Measurements from ENCODE around the gene RPTOR.
"Not testable (repeated sequence)": the region's sequence is repeated elsewhere in the genome, so short reads cannot be mapped to it uniquely, and the experiment has no call there.

The RPTOR gene

DNA sequence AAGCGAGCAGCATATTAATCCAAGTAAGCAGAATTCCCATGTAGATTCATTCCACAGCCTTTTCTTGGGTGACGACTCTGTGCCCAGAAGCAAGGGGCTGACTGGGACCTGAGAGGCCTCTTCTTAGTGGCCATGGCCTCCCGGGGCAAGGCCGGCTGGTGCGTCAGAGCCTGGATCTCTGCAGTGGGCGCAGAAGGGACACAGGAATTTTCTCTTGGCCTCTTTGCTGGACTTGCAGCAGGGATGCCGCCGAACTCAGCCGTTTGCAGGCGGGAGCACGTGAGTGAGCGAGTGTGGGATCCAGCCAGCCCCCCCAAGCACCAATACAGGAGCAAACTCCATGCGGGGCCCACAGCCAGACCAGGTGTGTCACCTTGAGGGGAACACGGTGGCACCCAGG lies 151.8 kb downstream of the RPTOR start:
- no peak for DNase-seq (ENCODE audit: low spot score)

DNA sequence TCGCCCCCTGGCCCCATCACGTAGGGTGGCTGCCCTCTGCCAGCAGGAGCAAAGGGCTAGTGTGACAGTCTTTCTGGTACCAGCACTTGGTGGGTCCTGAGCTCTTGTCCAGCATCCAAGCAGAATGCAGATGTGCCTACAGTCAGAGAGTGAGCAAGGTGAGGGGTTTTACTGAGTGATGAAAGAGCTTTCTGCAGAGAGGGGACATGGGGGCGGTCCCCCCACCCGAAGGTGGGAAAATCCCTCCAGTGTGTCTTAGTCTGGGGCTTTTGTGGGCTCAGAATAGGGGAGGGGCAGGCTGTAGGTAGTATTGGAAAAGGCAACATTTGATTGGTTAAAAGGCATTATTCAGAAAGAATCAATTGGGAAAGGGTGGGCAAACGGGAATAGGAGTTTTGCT lies 152.3 kb downstream of the RPTOR start:
- no peak for DNase-seq (ENCODE audit: low spot score)

DNA sequence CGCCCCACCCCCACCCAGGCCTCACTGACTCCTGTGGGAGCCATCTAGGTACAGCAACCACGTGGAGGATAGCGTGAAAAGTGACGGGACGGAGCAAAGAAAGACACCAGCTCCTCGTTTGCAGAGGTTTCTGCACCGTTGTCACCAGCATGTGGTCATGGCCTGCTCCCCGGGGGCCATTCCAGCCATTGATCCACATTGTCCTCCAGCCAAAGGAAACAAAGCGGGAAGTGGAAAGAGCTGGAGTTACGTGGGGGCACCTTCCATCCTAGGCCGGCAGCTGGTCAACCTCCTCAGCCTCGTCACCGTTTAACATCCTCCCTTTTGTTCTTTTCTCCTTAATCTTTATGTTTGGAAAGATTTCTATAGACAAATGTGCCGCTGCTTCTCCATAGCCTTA lies 153.7 kb downstream of the RPTOR start:
- DNase-seq (ENCODE audit: low spot score) = no peak

DNA sequence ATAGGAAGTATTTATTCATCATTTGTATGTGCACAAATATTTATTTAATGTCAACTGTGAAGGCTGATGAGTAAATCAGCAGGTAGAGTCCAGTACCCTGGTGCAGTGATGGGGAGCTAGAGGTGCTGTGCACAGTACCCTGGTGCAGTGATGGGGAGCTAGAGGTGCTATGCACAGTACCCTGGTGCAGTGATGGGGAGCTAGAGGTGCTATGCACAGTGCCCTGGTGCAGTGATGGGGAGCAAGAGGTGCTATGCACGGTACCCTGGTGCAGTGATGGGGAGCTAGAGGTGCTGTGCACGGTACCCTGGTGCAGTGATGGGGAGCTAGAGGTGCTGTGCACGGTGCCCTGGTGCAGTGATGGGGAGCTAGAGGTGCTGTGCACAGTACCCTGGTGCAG lies 154.6 kb downstream of the RPTOR start:
- DNase-seq (ENCODE audit: low spot score) = not testable (repeated sequence)

DNA sequence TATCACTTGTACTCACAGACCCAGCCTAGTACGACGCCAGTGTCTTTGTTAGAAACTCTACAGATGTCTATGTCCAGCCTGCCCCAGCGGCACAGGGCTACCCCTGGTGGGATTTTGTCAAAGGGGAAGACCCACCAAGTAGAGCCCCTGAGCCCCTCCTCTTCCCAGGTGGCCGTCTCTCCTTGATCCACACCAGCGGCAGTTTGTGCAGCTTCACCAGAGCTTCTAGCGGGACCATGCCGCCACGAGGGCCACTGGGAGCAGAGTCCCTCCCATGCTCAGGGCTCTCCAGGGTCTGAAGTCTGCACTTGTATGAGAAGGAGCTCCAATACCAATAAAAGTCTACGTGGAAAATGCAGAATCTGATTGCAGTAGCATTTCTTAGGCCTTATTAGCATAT lies 157.1 kb downstream of the RPTOR start:
- DNase-seq (ENCODE audit: low spot score) = no peak

DNA sequence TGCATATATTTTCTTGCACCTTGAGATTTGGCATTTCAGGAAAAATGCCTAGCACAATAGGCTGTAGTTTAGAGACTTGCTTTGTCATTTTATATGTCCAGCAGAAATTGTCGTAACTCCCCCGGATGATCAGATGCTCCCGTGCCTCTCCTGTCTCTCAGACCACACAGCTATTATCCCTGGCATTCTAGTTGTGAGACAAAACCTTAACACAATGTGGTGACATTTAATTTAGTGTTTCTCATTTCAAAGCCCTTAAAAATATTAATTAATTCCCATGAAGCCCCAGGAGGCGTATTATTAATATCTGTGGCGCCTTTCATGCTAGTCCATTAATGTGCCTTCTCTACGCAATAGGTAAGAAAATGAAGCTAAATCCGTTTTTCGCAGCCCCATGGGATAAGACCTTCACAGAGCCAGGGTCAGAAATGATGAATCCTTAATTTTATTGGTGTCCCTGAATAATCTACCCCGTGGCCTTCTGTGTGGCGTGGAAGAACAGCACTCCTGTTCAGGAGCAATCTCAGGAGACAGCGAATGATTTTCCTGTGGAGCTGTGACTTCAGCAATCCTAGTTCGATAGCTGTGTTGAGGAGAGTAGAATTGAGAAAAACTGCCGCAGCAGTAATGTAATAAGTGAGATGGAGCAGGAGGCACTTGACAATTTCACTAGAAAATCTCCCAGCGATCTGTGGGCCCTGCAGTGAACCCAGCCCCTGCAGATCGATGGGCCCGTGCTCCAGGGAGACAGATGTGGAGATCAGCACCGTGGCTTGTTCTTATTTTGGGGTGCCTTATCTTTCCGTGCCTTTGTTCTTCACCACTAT lies 157.9 kb downstream of the RPTOR start:
- DNase-seq (ENCODE audit: low spot score) = no peak

DNA sequence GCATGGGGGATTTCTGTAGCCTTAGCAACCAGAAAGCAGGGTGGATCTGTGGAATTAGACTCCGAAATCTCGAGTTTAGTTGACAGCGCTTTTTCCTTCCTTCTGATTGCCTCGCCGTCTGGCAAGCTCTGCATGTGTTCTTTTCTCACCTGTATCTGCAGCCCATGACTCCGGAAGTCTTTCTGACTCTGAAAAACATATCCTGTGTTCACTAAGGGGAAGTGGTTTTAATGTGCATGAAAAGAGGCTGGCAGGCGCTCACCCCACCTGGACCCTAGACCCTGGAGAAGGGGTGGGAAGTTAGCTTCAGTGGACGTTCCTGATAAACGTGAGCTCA lies 158.5 kb downstream of the RPTOR start:
- DNase-seq (ENCODE audit: low spot score) = peak; percentile 13

DNA sequence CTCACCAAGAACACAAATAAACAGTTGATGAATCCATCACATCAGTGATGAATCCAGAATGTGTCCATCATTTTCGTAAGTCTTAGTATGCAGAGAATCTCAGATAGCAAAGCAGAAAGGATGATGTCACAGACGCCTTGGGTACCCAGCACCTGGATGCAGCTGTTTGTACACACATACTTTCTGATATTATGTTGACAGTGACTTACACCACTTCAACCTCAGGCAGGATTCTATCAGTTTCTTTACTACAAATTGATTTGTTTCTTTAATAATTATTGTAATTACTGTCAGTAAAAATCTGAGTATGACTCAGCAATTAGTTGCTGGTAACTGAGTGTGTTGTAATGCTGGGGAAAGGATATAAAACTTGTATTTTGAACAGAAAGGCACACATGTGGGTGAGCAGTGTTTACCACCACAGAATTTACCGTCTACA lies 159.8 kb downstream of the RPTOR start:
- DNase-seq (ENCODE audit: low spot score) = no peak

DNA sequence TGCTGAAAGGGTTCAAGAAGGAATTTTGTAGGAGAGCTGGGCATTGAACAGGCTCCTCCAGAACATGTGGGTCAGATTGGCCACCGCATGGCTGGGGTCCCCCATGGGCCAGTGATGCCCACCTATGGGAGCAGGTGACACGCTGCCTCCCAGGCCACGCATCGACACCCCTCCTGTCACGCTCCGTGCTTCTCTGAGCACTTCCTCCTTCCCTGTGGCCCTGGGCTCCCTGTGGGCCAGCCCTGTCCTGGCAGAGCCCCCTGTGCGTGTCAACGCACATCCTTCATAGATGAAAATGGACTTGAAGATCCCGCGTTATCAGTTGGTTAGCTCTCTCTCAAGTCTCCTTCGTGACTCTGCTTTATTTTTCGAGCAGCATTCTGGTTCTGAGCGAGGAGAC lies 160.3 kb downstream of the RPTOR start:
- no peak for DNase-seq (ENCODE audit: low spot score)

DNA sequence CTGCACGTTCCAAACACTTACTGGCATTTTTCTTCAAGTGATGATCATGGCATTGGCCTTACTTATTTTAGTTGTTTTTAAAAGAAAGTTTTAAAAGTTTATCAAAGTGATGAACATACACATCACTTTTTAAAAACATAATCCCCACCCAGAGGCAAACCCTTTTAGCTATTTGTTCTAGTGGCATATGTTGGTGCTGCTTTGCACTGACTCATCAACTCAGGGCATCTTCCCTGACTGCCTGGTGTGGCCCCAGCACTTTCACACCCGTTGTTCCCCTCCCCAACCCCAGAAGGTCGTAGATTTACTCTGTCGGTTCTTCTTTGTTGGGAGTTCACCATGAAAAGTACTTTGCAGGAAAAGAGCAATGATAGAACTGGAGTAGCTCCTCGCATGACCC lies 161.3 kb downstream of the RPTOR start:
- DNase-seq (ENCODE audit: low spot score) = no peak

DNA sequence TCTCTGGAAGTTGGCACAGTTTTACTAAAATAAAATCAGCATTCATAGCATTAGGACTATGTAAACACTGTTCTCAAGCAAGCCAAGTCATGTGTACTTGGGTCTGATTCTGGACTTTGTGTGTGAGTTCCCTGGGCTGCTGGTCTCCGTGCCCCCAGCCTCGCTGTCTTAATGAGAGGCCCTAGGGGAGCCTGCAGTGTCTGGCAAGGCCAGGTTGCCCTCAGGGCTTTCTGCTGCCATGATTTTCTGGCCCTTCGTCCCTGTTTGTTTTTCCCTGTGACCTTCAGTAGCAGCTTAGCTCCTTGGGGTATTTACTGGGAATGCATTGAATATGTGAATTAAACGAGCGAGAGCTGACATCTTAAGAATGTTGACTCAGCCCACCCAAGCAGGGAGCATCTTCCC lies 161.8 kb downstream of the RPTOR start:
- no peak for DNase-seq (ENCODE audit: low spot score)

DNA sequence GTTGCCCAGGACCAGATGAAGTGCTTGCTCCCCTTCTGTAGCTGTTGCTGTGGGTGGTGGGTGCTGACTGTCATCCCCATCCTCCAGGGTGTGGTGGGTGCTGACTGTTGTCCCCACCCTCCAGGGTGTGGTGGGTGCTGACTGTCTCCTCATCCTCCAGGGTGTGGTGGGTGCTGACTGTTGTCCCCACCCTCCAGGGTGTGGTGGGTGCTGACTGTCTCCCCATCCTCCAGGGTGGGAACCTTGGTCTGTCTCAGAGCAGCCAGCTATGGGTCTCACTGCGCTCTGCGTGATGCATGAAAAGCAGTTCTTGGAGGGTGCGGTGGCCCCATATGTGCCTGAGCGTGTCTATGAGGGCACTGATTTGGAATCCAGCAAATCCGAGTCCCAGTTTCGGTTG lies 163.8 kb downstream of the RPTOR start:
- no peak for DNase-seq (ENCODE audit: low spot score)

DNA sequence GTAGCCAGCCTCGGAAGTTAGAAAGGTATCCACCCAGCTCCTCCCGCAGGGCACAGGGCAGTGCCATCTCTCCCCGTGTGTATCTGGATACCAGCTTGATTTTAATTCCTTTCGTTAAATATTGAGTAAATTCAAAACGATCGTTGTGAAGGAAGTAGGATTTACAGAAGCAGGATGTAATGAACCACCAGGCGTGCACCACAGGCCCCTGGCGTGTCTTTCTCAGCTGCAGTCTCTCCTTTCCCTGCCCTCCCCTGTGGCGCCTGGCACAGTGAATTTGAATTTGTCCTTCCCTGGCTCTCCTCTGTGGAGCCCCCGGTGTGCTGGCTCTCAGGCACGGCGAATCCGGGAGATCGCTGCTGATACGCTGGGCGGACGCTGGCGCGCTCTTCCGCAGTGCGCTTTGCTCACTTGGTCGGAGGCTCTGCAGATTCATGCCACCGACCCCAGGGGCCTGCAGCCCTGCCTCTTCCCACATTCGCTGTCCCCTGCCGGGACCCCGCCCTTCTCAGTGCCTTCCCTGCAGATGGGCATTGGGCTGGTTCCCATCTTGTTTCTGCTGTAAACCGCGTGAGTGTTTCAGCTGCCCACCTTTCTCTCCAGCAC lies 164.6 kb downstream of the RPTOR start:
- no peak for DNase-seq (ENCODE audit: low spot score)

DNA sequence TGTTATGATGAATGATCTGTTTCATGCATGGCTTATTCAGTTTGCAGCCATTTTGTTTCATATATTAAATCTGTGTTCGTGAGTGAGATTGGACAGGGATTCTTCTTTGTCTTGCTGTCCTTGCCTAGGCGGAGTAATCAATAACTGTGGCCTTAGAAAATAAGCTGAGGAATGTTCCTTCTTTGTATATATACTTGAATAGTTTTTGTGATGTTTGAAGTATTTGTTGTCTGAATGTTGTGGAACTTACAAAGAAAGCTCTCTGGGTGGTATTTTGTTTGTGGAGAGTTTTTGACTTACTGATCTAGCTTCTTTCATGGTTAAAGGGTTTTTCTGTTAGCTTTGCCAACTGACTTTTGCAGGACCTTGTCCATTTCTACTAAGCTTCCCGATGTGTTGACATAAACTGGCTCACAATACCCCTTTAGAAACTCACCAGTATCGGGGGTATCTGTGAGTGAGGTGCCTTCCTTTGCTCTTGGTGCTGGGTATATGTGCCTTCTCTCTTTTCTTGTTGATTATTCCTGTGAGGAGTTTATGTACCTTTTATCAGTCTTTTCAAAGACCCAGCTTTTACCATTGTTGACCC lies 166.2 kb downstream of the RPTOR start:
- no peak for DNase-seq (ENCODE audit: low spot score)

DNA sequence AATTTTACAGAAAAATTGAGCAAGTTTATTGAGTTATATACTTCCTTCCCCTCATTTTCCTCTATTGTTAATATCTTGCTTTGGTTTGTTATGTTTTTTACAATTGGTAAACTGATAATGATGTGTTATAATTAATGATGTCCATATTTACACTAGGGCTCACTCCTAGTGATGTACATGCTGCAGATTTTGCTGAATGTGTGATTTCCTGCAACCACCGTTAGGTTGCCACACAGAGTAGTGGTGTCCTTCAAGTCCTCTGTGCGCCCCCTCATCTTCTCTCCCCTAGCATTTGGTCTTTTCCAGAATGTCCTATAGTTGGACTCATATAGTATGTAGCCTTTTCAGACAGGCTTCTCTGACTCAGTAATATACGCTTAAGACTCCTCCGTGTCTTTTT lies 167.5 kb downstream of the RPTOR start:
- DNase-seq (ENCODE audit: low spot score) = no peak

DNA sequence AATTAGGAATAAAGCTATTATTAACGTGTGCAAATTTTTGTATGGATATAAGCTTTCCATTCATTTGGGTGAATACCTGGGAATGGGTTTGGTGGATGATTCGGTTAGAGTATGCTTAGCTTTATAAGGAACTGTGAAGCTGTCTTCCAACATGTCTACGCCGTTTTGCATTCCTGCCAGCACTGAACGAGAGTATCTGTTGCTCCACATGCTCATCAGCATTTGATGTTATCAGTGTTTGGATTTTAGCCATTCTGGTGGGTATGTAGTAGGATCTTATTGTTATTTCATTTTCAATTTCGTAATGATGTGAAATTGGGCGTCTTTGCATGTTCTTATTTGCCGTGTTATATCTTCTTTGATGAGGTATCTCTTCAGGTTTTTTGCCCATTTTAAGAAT lies 168.0 kb downstream of the RPTOR start:
- no peak for DNase-seq (ENCODE audit: low spot score)

DNA sequence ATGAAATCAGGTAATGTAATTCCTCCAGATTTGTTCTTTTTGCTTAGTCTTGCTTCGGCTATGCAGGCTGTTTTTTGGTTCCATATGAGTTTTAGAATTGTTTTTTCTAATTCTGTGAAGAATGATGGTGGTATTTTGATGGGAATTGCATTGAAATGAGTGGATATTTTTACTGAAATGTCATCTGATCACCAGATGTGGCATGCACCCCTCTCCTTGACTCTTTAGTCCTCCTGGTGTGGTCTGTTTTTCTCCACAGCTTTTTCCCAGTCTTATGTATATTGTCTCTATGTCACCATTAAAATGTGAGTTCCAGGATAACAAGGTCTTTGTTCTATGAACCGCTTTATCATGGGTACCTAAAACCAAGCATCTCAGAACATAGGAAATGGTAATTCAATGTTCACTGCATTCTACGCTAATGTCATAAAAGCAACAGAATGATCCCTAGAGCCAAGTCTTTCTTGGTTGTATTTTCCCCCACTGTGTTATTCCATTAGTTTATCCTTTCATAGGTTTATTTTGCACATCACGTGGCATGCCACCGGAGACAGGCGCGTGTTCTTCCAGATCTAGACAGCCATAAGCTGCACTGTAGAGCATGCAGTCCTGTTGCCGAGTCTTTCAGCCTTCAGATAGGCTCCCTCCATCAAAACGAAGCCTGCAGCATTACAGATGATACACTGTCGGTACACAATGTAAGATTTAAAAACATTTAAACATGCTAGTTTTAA lies 172.5 kb downstream of the RPTOR start:
- DNase-seq (ENCODE audit: low spot score) = no peak

DNA sequence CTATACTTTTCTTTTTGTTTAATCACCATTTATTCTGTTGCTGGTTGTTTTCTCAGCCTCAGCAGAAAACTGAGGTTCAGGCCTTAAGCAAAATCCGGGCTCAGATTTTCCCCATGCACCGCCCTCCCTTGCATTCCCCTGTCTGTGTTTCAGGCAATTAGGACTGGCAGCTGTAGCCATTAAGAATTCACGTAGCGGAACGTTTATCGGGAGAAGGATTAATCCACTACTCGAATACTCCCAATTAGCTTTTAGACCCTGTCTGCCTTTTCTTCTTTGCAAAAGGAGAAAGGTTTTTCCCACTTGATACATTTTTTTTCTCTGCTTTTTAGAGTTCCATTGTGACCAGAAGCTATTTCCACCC lies 173.1 kb downstream of the RPTOR start:
- no peak for DNase-seq (ENCODE audit: low spot score)

DNA sequence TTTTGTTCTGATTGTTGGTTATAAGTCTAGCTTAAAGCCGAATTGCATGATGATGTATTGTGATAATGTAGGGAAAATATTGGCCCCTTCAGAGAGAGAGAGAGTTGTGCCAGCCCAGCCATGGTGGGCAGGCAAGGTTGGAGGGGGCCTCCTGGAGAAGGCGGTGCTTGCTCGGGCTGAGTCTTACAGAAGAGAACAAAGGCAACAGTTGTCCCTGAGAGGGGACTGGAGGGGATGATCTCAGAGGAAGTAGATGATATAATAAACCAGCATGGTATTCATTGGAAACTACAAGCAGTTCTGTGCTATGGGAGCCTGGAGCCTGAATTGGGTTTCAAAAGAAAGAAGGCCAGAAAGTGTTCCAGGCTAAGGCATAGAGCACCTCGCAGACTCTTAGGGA lies 173.8 kb downstream of the RPTOR start:
- DNase-seq (ENCODE audit: low spot score) = no peak

DNA sequence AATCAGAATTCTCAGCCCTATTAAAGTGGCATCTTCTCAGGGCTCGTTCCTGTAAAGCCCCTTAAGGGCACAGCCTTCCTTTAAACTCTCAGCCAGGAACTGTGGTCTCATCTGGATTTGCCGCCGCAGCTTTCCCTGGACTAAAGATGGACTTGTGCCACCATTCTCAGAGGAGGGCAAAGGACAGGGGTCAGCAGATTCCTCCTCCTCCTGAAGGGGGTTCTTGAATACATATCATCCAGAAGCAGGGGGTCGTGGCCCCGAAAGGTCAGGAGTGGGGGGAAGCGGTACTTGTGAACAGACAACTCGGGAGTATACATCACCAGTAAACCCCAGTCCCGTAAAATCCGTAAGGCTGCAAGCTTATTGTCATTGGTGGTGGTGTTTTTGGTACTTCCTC lies 174.8 kb downstream of the RPTOR start:
- DNase-seq (ENCODE audit: low spot score) = no peak

DNA sequence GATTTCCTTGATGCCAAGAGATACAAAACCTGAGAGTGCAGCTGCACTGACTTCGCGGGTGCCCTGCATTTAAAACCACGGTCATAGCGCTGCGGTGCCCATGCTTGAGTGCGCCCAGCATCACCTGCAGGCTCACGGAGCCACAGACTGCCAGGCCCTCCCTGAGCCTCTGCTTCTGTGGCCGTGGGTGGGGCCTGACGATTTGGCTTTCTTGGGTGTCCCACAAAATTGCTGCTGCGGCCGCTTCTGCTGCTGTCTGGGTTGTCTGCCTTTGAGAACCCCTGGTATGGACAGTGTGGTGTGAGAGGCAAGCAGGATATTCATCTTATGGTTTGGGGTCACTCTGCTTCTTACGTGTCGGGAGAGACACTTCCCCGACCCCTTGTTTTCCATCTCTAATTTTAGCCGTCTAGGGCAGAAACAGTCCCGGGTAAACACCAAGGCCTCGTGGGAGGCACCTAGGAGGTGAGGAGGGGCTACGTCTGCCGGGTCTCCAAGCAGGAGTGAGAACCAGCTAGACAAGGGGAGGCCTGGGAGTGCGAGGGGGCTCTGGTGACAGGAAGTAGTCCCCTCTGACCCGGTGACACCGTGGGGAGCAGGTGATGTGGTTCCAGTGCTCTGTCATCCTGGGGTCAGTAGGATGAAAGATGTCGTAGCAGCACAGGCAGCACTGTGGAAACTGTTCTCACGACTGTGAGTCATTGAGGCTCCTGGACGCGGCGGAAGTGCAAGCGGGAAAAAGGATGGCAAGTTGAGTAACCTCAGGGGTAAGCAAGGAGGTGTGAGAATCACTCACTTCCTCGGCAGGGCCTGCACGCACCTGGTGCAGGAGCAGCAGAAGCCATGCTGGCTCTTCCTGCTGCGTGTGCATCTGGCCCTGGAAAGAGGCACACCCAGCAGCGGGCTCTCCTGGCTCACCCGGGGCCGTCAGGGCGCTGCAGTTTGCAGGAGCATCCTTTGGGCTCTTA lies 176.3 kb downstream of the RPTOR start:
- no peak for DNase-seq (ENCODE audit: low spot score)

DNA sequence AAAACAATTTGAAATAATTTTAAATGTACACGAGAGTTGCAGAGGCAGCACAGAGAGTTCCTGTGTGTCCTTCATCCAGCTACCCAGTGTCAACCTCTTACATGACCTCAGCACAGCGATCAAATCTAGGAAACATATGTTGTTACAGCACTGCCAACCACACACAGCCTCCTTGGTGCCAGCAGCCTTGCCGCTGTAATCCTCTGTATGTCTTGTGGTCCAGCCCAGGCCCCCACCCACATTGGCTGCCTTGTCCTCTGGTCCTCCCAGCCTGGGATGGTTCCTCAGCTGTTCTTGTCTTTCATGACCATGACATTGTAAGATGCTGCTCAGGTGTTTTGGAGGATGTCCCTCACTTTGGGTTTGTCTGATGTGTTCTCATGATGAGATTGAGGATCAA lies 178.0 kb downstream of the RPTOR start:
- no peak for DNase-seq (ENCODE audit: low spot score)

Data from germinal center (tissue), 1 donor.